Stimulated activated CD8-positive, alpha-beta memory T cell treated with anti-CD3 and anti-CD28 coated beads, Interleukin-12 subunit alpha, Interleukin-12 subunit beta, amount 100 ng/mL, for 4 hours (primary cell): ENCODE results near the gene FUT9.
"Not testable (repeated sequence)": the region's sequence is repeated elsewhere in the genome, so short reads cannot be mapped to it uniquely, and the experiment has no call there.

ENCODE experiments used
- DNase-seq: peaks from one replicate; pipeline ENCODE4 v3.0.0-alpha.2; 2020; ENCODE audit warnings: low read depth

The FUT9 gene

DNA sequence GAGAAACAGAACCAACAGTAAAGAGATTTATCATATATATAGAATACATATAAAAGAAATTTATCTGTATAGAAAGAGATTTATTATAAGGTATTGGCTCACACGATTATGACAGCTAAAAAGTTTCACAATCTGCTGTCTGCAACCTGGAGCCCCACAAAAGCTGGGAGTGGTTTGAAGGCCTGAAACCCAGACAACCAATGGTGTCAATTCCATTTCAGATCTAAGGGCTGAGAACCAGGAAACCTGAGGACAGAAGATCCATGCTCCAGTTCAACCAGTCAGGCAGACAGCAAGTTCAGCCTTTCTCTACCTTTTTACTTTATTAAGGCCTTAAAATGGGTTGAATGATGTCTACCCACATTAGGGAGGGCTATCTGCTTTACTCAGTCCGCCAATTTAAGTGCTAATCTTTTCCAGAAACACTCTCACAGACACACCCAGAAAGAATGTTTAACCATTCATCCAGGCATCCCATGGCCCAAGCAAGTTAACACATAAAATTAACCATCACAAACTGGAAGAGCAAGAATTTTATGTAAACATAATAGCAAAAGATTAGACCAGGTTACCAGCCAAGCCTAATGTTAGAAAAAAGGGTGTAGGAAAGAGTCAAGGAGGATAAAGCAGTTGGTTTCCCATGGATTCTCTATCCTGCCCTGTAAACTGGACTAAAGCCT is 170.9 kb downstream of the FUT9 start:
- no peak for DNase-seq

DNA sequence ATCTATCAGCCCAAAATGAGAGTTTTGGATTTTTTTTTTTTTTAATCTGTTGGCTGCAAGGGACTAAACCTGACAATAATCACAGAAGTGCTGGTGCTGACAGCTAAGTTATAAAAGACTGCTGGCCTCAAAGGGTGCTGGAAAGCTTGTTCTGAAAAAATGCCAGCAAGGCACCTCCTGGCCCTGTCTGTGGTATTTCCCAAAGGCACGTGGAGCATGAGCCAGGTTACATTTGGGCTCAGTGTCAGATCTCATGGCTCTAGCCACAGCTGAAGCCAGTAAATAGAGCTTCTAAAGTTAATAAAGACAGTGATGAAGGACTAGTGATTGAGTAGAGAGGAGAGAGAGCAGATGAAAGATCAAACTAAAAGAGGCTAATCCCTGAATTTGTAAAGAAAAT is 178.9 kb downstream of the FUT9 start:
- DNase-seq, result no peak

DNA sequence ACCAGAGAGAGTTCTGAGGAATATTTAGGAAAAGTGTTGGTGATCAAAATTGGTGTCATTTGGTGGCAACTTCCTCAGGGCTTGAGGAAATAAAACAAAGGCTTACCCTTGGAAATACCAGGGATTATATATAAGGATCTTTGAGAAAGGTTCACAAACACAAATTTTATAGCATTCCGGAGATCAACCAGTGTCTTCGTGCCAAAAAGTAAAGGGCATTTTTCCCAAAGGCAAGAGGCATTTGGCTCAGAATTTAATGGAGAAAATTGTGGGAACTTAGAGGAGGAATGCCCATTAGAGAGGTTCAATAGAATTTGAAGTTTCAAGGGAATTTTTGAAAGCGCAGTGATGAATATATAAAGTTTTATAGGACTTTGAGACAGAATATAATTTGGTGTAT is 179.5 kb downstream of the FUT9 start:
- no peak for DNase-seq

DNA sequence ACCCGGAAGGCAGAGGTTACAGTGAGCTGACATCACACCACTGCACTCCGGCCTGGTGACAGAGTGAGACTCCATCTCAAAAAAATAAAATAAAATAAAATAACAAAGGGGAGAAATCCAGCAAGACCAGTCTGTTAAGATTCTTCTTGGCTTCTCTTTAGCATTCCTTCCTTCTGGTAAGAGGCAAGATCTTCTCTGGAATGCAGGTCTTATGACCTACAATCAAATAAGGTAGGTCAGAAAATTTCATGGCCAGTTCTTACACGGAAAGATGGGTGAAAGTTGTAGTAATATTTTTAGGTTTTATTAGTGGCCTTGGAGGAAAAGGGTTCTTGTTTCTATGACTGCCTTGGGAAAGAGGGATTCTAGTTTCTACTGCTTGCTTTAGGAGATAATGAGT is 180.9 kb downstream of the FUT9 start:
- no peak for DNase-seq

DNA sequence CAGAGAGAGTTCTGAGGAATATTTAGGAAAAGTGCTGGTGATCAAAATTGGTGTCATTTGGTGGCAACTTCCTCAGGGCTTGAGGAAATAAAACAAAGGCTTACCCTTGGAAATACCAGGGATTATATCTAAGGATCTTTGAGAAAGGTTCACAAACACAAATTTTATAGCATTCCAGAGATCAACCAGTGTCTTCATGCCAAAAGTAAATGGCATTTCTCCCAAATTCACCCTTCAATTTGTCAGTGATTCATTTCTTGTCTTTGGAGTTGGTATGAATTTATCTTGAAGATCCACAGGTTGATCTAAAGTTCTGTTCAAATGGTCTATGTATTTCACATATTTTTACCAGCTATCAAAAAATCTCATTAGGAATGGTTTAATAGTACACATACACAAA is 181.5 kb downstream of the FUT9 start:
- DNase-seq, result no peak

DNA sequence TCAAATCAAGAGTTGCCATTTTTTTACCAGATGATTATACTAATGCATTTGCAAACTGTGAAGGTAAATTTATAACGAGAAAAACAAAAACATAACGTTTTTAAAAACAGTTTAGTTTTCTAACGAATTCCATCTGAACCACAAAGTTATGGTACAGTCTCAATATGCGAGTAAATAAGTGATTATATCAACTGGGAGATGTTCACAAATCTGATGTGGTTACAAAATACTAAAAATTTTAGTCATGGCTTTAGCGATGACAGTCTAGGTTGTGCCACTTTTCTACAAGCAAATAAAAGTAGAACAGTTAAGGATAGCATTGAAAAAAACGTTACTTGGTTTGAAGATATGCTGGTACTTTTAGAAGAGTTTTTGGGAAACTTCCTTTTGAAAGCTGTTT is 186.8 kb downstream of the FUT9 start:
- no peak for DNase-seq

DNA sequence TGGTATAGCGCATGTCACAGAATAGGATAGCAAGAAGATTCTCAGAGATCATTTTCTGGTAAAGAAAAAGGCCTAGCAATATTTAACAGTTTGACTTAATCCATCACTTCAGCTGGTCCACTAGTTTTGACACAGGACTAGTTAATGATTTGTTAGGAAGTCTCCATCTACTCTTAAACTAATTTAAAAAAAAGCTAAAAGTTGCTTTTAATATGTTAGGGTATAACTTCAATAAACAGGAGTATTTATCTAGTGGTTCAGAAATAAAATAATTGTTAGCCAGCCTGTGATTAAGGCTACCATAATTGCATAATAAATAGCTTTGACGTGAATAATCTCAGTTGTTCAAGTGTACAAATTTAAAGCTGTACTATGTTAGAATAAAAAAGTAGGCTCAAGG is 195.6 kb downstream of the FUT9 start:
- no peak for DNase-seq

DNA sequence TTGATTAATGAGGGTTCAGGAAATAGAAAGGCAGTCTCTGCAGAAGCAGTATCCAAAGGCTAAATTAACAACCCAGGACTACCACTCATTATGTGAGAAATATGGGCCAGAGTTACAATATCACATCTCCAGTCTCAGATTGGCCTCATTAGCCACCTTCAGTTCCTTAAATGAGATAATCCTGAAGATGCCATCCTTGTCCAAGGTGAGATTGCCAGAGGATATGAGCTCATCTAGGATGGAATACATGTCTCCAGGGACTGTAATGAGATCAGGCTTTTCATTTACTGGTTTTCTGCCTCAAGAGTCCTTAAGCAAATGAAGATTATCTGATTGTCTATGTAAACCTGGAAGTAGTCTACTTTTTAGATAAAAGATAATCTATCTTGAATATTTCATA is 196.3 kb downstream of the FUT9 start:
- DNase-seq, result no peak

DNA sequence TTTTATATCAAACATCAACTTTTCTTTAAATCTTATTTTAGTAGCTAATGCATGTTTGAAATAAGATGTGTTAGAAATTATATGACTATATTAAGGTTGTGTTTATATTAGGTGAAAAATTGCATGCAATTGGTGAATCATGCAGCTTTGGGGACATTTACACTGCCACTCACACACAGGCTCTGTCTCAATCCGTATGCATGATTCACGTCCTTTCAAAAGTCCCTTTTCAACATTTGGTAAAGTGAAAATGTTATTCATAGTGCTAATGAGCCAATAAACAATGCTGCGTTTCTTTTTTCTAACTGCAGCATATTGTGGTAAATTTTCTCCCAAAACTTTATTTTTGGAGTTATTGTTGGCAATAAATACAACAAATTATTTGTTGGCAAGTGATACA is 198.0 kb downstream of the FUT9 start:
- DNase-seq, result no peak

DNA sequence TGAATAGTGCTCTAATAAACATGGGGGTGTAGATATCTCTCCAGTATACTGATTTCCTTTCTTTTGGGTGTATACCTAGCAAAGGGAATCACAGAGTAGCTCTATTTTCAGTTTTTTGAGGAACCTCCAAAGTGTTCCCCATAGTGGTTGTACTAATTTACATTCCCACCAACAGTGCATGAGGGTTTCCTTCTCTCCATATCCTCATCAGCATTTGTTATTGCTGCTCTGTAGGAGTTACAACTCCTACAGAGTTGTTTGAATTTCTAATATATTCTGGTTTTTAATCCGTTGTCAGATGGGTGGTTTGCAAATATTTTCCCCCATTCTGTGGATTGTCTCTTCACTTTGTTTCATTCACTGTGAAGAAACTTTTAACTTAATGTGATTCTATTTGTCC is 207.9 kb downstream of the FUT9 start:
- no peak for DNase-seq

DNA sequence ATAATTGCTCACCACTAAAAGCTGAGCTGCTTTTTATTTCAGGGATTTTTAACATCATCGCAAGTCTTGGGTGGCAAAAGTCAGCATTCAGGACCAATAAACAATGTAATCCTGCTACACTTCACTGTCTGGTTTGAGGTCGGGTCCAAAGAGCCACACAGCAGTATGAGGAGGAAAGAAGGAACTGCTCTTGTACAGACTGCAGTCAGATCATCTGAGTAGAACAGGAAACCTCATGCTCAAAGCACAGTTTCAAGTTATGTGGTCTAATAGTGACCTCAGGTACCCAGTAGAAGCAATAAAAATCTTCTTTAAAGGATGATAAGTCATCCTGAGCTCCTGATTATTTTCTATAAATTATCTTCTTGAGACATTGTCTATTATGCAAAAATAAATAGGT is 211.4 kb downstream of the FUT9 start:
- DNase-seq, result no peak

DNA sequence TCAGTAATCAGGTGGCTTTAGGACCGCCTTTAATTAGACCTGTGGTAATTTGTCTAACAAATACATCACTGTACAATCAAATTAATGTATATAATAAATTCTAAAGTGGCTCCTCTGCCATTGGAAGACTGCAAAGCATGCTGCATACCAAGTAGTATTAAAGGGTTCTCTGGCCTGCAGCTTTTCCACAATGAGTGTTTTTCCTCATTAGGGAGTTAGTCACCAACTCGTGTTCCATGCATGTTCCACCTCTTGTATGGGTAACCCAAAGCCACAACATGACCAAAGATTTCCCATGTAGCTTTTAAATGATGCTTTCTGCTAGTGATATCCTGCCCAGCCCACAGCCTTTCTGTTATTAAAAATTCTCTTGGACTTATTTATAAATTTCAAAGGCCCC is 218.7 kb downstream of the FUT9 start:
- DNase-seq, result no peak

DNA sequence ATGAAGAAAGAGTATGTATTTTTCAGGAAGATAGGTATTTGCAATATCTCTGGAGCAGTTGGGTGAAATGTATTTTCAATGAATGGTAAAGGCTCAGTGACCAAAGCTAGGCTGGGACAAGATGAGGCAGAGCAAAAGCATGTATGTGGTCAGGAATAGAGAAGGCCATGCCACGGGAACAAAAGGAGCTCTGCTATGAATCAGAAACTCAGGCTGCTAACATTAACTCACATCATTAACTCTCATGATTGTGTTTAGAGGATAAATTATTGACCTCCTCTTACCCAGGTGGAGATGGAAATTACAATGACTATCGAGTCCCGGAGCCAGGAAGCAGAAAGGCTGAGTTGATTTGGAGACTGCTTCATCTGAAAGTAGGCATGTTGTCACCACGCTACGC is 220.2 kb downstream of the FUT9 start:
- no peak for DNase-seq

DNA sequence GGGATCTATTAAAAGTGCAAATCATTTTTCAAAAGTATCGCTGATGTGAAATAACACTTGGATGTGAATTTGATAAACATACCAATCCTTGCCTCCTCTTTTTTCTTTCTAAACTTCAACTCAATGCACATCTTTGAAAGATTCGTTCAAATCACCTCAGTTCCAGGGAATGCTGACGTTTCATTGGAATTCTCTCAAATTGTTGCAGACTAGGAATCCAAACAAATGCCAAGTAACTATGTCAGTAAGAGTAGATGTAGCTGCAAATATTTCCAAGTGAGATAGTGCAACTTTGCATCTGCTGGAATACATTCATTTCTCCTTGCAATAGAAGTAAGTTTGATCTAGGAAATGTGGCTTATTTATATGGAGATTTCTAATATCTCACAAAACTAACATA is 220.7 kb downstream of the FUT9 start:
- DNase-seq, result no peak

DNA sequence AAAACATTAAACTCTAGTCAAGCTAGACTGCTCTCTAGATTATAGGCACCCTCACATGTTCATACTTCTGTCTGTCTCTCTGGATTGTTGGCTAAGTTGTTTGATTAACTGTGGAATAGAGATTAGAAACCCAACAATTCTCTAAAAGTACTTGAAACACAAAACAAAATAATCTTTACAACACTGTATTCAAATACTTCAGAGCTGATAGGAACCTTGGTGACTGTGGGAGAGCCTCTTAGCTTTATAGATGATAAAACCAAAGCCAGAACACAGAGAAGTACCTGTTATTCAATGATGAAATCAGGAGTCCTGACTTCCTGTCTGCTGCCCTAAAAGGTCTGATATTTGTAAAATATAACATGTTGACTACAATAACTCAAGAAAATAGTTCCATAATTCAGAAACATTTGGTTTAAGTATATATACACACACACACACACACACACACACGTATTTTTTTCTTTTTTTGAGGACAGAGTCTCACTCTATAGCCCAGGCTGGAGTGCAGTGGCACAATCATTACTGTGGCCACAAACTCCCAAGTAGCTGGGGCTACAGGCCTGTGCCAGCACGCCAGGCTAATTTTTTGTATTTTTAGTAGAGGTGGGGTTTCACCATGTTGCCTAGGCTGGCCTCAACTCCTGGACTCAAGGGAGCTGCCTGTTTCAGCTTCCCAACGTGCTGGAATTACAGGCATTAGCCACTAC is 222.0 kb downstream of the FUT9 start:
- no peak for DNase-seq

DNA sequence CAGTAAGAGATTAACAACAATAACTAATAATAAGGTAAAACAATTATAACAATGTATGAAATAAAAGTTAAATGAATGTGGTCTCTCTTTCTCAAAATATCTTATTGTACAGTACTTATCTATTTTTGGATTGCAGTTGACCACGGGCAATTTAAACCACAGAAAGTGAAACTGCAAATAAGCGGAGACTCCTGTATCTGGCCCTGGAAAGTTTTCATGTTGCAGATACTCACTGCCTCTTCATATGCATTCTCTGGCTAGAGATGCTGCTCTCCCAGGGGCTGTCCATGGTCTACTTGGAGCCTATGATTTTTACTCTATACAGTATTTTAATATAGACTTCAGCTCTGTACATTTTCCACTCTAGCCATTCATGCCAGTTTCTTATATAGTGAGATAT is 230.8 kb downstream of the FUT9 start:
- no peak for DNase-seq

DNA sequence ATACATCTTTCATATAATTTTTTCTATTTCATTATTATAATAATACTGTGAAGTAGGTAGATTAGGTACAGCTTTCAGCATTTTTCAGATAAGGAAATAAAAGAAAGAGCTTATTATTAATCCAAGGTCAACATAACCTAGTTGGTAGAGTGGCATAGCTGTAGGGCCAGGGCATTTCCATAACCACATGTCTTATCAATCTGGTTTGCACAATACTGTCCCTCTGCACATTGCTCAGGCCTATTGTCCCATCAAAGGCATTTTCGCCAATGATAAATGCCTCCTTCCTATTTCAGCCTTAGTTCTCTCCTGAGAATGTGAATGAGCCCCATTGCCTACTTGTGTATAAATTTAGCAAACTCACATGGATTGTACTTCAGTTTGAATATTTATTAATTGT is 234.0 kb downstream of the FUT9 start:
- no peak for DNase-seq

DNA sequence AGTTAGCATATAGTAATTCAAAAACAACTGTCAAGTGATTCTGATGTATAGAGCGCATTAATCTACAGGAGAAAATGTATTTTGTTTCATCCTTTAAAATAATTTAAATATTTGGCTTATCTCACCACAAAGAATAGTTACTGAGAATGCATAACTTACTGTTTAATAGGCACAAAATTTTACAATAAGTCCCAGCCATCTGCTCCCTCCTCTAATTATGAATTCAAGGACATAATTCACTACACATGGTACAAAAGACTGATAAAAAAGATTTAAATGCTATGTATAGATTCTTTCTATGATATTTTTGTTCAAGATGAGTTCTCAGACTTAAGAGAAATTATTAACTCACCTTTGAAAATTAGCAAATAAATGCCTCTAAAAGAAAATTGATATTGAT is 242.0 kb downstream of the FUT9 start:
- no peak for DNase-seq

DNA sequence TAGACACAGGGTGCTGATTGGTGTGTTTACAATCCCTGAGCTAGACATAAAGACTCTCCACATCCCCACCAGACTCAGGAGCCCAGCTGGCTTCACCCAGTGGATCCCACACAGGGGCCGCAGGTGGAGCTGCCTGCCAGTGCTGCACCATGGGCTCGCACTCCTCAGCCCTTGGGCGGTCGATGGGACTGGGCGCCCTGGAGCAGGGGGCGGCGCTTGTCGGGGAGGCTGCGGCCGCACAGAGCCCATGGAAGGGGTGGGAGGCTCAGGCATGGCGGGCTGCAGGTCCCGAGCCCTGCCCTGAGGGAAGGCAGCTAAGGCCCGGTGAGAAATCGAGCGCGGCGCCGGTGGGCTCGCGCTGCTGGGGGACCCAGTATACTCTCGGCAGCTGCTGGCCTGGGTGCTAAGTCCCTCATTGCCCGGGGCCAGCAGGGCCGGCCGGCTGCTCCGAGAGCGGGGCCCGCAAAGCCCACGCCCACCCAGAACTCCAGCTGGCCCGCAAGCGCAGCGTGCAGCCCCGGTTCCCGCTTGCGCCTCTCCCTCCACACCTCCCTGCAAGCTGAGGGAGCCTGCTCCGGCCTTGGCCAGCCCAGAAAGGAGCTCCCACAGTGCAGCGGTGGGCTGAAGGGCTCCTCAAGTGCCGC is 245.1 kb downstream of the FUT9 start:
- DNase-seq, result not testable (repeated sequence)
